GM12874 (cell line): Measurements from ENCODE around the gene CYB561D1.

ENCODE experiments used
- TF ChIP-seq, protein P1 (sequence below): IDR thresholded peaks from 2 replicates; pipeline ENCODE4 v1.5.1; 2011; ENCODE audit warnings: low read depth, mild to moderate bottlenecking, control low read depth, low read length, moderate library complexity; ENCODE audit not compliant: insufficient read depth

Gene CYB561D1

DNA sequence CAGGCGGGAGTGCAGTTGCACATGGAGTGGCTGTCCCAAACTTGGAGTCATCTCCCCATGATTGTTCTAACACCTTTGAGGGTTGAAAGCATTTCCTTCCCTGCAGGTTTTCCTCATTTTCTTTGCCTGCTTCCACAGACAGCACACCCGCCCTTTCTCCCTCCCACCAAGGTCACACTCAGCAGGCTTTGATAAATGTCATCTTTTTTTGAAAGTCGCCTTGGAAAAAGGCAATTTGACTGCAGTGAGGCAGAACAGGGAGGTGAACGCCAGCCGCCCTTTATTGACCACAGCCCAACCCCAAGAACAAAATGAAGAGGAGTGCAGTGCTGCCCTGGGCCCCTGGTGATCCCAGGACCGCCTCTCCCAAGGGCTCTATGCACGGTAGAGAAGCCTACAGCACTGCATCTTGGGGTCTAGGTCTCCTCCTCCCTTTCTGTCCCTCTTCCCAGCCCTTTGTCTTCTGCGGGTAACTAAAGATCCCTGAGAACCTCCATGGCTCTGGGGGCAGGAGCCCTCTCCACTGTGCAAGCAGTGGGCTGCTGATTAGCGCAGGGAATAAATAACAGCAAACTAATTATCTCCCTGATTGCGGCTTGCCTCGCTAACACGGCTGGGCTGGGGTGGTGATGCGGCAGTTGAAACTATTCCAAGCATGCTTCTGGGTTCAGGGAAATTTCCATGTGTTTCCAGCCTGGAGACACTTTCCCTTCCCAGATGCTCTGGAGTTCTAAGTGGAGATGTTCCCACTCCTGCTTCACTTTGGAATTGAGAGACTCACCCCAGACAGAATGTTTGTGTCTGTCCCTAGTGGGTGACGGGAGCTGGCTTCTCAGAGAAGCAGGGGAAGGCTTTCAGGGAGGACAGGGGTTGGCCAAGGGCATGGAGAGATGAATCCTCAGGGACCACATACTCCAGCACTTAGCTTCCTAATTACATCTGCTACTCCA, 27.4 kb downstream of the CYB561D1 start:
- TF ChIP-seq, protein P1, sequence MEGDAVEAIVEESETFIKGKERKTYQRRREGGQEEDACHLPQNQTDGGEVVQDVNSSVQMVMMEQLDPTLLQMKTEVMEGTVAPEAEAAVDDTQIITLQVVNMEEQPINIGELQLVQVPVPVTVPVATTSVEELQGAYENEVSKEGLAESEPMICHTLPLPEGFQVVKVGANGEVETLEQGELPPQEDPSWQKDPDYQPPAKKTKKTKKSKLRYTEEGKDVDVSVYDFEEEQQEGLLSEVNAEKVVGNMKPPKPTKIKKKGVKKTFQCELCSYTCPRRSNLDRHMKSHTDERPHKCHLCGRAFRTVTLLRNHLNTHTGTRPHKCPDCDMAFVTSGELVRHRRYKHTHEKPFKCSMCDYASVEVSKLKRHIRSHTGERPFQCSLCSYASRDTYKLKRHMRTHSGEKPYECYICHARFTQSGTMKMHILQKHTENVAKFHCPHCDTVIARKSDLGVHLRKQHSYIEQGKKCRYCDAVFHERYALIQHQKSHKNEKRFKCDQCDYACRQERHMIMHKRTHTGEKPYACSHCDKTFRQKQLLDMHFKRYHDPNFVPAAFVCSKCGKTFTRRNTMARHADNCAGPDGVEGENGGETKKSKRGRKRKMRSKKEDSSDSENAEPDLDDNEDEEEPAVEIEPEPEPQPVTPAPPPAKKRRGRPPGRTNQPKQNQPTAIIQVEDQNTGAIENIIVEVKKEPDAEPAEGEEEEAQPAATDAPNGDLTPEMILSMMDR = no peak

DNA sequence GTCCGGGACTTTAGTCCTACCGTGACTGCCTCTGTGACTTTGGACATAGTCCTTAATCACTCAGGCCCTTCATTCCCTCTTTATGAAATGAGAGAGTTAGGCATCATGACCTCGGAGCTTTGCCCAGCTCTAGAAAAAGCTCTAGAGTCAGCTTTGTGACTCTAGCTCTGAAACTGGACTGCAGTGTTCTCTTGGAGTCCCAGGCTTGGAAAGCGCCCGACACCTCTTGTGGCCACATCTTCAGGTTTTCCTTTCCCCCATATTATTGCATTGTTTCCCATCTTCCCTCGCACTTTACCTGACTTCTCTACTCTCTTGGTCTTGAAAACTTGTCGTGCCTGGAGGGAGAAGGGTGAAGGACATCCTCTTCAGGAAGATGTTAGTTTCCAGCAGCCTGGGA, 28.1 kb downstream of the CYB561D1 start:
- TF ChIP-seq, protein P1 = no peak

DNA sequence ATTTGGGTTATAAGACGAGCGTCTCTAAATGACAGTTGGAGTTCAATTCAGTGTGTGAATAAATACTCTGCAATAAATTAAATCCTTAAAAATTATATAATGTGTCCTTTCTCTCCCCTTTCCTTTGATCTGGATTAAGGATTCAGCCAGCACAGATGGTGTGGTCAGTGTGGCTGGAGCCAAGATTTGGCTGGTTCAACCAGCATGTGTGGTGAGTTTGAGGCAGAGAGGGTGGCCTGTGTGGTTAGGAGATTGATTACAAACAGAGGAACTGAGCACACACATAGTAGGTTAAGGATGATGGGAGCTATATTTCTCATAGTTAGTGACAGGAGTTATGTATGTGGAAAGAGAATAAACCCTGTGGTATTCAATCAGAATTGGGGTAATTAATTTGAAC, 29.8 kb downstream of the CYB561D1 start:
- TF ChIP-seq, protein P1 = no peak

DNA sequence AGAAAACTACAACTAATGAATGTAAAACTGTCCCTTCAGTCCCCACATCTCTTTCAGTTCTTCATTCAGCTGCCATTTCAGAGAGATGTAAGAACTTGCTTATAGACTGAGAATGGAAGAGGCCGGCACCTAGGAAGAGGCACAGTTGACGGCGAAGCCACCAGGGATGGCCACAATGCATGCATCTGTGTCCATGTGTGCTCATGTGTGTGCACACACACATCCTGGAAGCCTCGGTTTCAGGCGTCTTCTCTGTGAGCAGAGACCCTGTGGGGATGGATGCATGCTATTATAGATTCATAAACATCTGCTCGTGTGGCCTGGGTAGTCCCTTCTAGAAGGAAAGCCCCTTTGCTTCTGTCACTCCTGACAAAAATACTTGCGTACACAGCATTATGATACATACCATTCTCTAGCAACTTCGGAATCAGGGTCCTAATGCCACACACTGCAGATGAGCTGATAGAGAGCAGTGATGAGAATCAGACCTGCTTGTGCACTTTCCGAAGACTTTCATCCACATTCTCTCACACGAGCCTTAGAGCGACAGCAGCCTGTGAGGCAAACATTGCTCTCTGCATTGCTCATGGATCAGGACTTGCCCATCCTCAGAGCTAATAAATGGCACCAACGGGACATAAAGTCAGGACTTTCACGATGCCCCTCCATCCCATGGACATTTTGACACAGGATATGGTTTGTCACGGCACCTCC, 33.4 kb downstream of the CYB561D1 start:
- TF ChIP-seq, protein P1 = no peak

DNA sequence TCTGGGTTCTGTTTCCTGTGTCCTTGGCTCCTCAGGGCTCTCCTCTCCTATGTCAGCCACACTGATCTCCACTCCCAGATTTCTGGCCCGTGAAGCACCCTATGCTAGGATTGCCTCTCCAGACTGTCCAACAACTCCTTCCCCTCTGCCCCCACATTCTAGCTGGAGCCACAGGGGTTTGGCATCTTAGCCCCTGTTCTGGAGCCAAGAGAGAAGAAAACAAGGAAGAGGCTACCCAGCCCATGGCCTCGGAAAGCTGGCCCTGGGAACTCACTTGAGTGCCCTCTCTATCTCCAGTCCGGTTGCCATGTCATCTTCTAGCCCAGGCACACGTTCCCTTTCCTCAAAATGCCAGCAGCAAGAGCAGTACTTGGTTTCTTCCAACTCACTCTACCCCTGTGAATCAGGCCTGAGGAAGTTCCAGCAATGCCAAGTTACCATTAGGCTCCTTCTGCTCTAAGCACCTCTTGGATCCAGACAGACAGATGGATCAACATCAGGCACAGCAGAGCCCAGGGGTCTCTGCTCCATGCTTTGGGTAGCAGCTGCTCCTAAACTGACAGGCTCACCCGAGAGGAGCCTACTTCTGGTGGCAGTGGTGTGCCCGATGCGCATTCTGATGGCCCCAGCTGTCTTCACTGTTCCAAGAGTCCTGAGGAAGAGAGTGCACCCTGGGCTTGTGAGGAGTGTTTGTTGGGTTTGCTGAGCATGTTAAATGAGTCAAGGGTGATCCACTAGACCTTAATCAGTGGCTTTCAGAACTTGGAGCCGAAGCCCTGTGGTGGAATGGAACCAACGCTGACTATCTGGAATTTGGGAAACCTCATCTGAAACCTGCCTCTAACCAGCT, 34.2 kb downstream of the CYB561D1 start:
- TF ChIP-seq, protein P1 = no peak

DNA sequence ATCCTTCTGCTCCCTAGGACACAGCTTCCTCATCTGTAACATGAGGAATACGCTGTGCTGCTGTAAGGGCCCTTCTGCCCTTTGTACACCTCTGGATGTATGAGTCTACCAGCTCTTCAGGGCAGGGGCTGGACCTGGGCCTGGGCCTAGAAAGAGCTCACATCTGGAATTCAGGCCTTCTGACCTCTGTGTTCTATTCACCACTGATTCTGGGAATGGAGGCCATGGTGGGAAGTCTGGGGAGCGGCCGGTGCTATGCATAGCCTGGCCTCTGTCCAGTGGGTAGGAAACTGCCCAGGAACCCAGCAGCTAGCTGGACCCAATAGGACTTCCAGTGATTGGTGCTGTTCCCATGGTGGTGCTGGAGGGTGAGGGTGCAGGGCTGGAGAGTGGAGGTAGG, 34.8 kb downstream of the CYB561D1 start:
- TF ChIP-seq, protein P1 = no peak

DNA sequence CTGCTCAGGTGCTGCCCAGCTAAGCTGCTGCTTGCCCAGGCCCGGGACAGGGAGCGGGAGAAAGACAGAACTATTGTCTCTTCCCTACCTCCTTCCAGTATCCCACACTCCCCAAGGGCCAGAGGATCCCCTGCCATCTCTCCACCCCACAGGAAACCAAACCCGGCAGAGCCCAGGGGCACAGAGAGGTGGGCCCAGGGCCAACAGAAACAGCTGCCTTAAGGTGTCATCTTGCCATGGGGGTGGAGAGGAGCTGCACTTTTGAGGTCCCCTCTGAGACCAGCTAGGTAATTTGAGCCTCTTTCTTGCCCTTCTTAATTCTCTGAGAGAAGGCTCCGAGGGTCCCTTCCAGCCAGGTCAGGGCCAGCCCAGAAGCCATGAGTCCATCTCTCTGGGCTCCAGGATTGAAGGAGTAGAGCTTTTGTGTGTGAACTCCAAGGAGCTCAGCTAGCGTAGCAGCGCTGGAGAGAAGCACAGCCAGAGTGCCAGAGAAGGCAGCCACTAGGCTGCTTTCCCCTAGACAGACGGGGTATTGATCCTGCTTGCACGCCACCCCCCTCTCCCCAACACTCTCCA, 36.1 kb downstream of the CYB561D1 start:
- TF ChIP-seq, protein P1 = no peak
